Thyroid gland (tissue), 4 donors: ENCODE data around the gene CRIP1. TPM values are rescaled to one million over a fixed set of nuclear protein-coding genes. Genes with fewer than 3 reads are reported as not detected.

ENCODE experiments used
- DNase-seq, 2 donors: peaks; one replicate each; pipeline ENCODE4 v3.0.0-alpha.2; 2019
- H3K27ac ChIP-seq, 3 donors: fragments of 200-600 bp; sonication (generic); 1 replicate in 2 of 3; 2 replicates in 1 of 3; pipeline ENCODE4 v1.5.1; 2016 to 2019; ENCODE audit warnings: mild to moderate bottlenecking in 1 of 3, moderate library complexity in 1 of 3
- H3K27me3 ChIP-seq: fragments of 200-600 bp; sonication (generic); one replicate; pipeline ENCODE4 v1.5.1; 2019
- H3K36me3 ChIP-seq, 2 donors: fragments of 200-600 bp; sonication (generic); one replicate each; pipeline ENCODE4 v1.5.1; 2016 to 2019
- H3K4me1 ChIP-seq, 2 donors: fragments of 200-600 bp; sonication (generic); one replicate each; pipeline ENCODE4 v1.5.1; 2017 to 2019
- H3K4me3 ChIP-seq, 3 donors: fragments of 200-600 bp; sonication (generic); replicated peaks in 1 of 3; 1 replicate in 2 of 3; 2 replicates in 1 of 3; pipeline ENCODE4 v1.5.1; 2016; ENCODE audit warnings: mild to moderate bottlenecking in 1 of 3
- H3K9me3 ChIP-seq: fragments of 200-600 bp; sonication (generic); one replicate; pipeline ENCODE4 v1.5.1; 2017
- CTCF ChIP-seq, 6 experiments: fragments of 200-600 bp in 3 of 6; fragments of 450-650 bp in 3 of 6; sonication (generic) in 3 of 6; IDR thresholded peaks; one replicate each; pipeline ENCODE4 v1.5.1; 2016 to 2019; ENCODE audit warnings: antibody characterized with exemption in 6 of 6, mild to moderate bottlenecking in 2 of 6, inconsistent platforms in 1 of 6, moderate library complexity in 1 of 6
- POLR2A ChIP-seq, 2 donors: fragments of 450-650 bp; IDR thresholded peaks; one replicate each; pipeline ENCODE4 v1.6.1; 2017; ENCODE audit warnings: antibody characterized with exemption in 2 of 2, mild to moderate bottlenecking in 2 of 2, moderate library complexity in 1 of 2
- whole genome bisulfite sequencing, 2 donors: methylation state at CpG; one replicate each; pipeline ENCODE4 v1.1.5; 2017; 5-methylcytosine and 5-hydroxymethylcytosine counted together
- intact Hi-C: fragments of 100-400 bp; cut with DNase I; formaldehyde crosslinking; loops from one replicate; pipeline ENCODE4 v1.15.1; 2023
- total RNA-seq, 4 donors: library from RNA; depleted of rRNA; stranded (reverse); fragments of >200 nt; gene quantifications; one replicate each; pipeline ENCODE4 v1.2.3, GENCODE V29; 2016

The CRIP1 gene
- total RNA-seq, 4 donors from 2014 or later, result 6.0 to 30.8 (median 18.5) TPM

- 73 to 78% methylated on average over 20 to 21 of the region's 21 CpGs for WGBS, 2 donors
- H3K4me1 ChIP-seq, result peaks cover 0 to 9% of the 10 kb centered on the region in 2 donors
- TF ChIP-seq POLR2A (IDR thresholded peaks at IDR 0.05), result no peak
- TF ChIP-seq CTCF (IDR thresholded peaks at IDR 0.05), result no peak
- H3K36me3 ChIP-seq, result no peaks in the 10 kb centered on the region
- no peaks in the 10 kb centered on the region for H3K9me3 ChIP-seq
- H3K4me3 ChIP-seq, result no peak overlapping the region
- H3K27me3 ChIP-seq, result no peaks in the 10 kb centered on the region
- DNase-seq, result no peak
- intact Hi-C loops, result no loop called here
- no peak overlapping the region for H3K27ac ChIP-seq
These were observed 47.3 kb downstream of the CRIP1 start for GRCh38 chr14:105533811-105534498.

- Histone ChIP-seq H3K36me3 (no peaks in the 10 kb centered on the region), H3K4me3 (no peak overlapping the region), H3K4me1 (peaks cover 0 to 5% of the 10 kb centered on the region in 2 donors), H3K27me3 (no peaks in the 10 kb centered on the region), H3K27ac (no peak overlapping the region), H3K9me3 (no peaks in the 10 kb centered on the region)
- WGBS, 2 donors, result 67 to 70% methylated on average over 12 to 13 of the region's 13 CpGs
- TF ChIP-seq CTCF (IDR thresholded peaks at IDR 0.05) (no peak), POLR2A (IDR thresholded peaks at IDR 0.05) (no peak)
- intact Hi-C loops, result no loop called here
- no peak for DNase-seq
These were observed 47.9 kb downstream of the CRIP1 start for GRCh38 chr14:105534586-105534985.

GRCh38 chr14:105536051-105536450, 49.4 kb downstream of the CRIP1 start:
- Histone ChIP-seq H3K27me3 (no peaks in the 10 kb centered on the region), H3K36me3 (no peaks in the 10 kb centered on the region), H3K27ac (no peak overlapping the region), H3K4me1 (peaks cover 0 to 5% of the 10 kb centered on the region in 2 donors), H3K4me3 (no peak overlapping the region), H3K9me3 (no peaks in the 10 kb centered on the region)
- intact Hi-C loops, result no loop called here
- no peak for DNase-seq
- TF ChIP-seq CTCF (IDR thresholded peaks at IDR 0.05), result no peak
- no peak for TF ChIP-seq POLR2A (IDR thresholded peaks at IDR 0.05)
- 81 to 92% methylated on average over 2 to 7 of the region's 7 CpGs for WGBS, 2 donors

- intact Hi-C loops, result no loop called here
- Histone ChIP-seq H3K9me3 (no peaks in the 10 kb centered on the region), H3K27ac (no peak overlapping the region), H3K36me3 (no peaks in the 10 kb centered on the region), H3K27me3 (no peaks in the 10 kb centered on the region), H3K4me1 (peaks cover 0 to 5% of the 10 kb centered on the region in 2 donors), H3K4me3 (no peak overlapping the region)
- 82% methylated on average over 27 to 30 of the region's 34 CpGs for WGBS, 2 donors
- DNase-seq, result no peak
- TF ChIP-seq POLR2A (IDR thresholded peaks at IDR 0.05) (no peak), CTCF (IDR thresholded peaks at IDR 0.05) (no peak)
These were observed 50.2 kb downstream of the CRIP1 start for GRCh38 chr14:105536691-105537579.
